Stimulated activated CD4-positive, alpha-beta T cell treated with anti-CD3 and anti-CD28 coated beads, Interleukin-2, amount 100 ng/mL, for 4 hours (primary cell): ENCODE results near the gene MAGEA9.
"Not testable (repeated sequence)": the region's sequence is repeated elsewhere in the genome, so short reads cannot be mapped to it uniquely, and the experiment has no call there.

Experiments used
- DNase-seq: peaks from one replicate; pipeline ENCODE4 v3.0.0-alpha.2; 2020; ENCODE audit warnings: low read depth

The MAGEA9 gene, protein sequence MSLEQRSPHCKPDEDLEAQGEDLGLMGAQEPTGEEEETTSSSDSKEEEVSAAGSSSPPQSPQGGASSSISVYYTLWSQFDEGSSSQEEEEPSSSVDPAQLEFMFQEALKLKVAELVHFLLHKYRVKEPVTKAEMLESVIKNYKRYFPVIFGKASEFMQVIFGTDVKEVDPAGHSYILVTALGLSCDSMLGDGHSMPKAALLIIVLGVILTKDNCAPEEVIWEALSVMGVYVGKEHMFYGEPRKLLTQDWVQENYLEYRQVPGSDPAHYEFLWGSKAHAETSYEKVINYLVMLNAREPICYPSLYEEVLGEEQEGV

DNA sequence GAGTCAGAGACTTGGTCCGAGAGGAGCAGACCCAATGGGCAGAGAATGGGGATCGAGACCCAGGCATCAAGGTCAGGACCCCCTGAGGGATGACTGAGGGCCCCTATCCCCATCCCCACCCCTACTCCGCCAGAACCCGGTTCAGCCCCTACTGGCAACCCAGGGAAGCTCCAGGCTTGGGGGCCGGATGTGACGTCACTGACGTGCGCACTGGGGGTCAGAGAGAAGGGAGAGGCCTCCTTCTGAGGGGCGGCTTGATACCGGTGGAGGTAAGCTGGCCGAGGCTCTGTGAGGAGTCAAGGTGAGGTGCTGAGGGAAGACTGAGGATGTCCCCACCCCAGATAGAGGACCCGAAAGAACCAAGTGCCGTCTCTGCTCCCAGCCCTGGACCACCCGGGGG, at the start of gene MAGEA9:
TSS of gene MAGEA9 (plus strand) at position 204 of the 400 bp plus-strand sequence. CDS start 4,281 bp downstream, outside the sequence.
- DNase-seq: not testable (repeated sequence)

DNA sequence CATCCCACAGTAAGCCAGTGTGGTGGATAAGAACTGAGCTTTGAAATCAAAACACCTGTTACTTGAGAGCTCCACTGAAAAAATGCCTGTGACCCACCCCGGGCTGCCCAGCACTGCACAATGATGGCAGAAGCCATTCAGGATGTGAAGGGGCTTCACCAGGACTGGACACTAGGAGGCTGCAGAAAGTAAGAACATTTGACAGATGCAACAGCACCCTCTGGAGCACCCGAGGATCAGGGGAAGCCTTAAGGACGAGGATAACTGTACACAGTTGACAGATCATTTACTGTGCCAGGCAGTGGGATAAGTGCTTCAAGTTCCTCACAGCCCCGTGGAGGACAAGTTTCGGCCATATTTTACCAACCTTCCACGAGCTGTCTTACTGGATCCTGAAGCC, 39.5 kb upstream of the MAGEA9 start:
- not testable (repeated sequence) for DNase-seq

DNA sequence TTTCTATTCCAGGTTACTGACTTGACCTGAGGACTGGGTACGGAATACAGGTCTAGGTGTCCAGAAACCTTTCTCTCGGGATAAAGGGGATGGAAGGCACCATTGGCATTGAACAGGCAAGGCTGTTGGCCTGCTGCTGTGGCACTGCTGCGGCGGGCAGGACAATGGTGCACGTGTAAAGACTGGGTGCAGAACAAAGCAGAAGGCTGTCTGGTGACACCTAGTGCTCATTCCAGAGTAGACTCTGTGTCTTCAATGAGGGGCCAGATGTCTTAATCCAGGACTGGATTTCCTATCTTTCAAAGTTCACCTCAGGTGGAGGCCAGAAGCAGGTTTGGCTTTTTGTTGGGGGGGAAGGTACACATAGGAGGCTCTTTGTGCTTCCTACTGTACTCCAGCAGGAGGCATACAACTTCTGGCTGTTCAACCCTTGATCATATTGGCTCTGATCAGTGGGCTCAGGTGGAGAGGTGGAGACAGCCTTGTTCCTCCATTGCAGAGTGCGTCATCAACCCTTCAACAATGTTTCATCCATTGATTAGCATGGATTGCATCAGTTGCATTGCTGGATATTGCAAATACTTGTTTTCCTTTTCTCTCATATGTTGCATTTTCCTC, 35.2 kb upstream of the MAGEA9 start:
- DNase-seq: not testable (repeated sequence)

DNA sequence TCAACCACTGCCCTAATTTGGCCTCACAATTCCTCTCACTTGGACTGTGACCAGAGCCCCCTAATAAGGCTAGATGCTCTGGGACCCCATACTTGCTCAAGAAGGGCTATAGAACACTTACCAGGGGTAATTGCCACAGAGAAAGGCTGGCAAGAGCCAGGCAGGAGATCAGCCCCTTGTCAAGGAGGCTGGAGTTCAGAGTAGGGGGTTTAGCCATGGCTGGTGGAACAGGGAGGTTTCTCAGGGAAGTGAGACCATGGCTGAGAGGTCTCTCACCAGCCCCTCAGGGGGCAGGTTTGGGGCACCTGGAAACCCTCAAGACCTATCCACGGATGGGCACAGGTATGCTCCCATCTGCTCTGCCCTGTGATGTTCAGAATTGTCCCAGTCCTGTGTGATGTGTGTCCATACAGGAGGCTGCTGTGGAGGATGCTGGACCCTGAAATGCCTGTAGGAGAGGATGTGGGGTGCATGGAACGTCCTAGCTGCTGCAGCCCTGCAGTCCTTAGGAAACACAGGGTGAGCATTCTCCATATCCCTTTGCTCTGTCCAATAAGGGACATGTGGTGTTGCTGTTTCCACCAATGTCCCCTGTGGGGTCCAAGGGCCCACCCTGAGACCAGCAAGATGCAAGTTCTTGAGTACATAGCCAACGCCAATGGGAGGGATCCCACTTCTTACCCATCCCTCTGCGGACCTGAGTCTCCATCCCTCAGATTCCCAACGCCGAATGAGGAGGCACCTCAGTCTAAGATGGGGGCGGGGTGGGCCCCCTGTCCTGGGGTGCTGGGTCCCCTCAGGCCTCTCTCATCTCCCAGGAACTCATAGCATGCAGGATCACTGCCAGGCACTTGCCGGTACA, 24.3 kb upstream of the MAGEA9 start:
- DNase-seq: no peak

DNA sequence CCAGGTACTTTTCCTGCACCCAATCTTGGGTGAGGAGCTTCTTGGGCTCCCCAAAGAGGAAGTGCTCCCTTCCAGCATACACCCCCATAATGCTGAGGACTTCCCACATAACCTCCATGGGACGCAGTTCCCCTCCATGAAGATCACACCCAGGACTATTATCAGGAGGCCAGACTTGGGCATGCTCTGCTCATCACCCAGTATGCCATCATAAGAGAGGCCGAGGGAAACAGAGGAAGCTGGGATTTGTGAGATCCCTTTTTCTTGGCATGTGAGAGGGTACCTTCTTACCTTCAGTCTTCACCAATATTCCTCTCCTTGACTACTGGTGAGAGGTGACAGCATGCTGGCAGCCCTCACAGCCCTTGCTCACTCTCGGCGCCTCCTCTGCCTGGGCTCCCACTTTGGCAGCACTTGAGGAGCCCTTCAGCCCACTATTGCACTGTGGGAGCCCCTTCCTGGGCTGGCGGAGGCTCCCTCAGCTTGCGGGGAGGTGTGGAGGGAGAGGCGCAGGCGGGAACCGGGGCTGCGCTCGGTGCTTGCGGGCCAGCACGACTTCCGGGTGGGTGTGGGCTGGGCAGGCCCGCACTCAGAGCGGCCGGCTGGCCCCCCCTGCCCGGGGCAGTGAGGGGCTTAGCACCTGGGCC, 23.5 kb upstream of the MAGEA9 start:
- DNase-seq: no peak

DNA sequence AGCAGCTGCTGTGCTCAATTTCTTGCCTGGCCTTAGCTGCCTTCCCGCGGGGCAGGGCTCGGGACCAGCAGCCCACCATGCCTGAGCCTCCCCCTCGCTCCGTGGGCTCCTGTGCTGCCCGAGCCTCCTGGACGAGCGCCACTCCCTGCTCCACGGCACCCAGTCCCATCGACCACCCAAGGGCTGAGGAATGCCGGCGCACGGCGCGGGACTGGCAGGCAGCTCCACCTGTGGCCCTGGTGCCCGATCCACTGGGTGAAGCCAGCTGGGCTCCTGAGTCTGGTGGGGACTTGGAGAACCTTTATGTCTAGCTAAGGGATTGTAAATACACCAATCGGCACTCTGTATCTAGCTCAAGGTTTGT, 23.0 kb upstream of the MAGEA9 start:
- DNase-seq: not testable (repeated sequence)

DNA sequence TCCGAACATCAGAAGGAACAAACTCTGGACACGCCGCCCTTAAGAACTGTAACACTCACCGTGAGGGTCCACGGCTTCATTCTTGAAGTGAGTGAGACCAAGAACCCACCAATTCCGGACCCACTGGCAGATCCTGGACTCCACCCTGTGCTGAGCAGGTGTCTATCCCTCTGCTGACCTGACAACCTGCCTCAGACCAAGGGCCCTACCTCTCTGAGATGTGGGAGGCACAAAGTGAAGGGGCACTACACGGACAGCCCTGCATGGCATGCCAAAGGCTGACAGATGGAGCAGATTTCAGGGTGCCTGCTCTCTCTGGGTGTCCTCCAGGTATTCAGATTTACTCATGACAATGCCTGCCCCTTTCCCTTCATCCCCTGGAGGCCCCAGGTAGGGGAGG, 21.9 kb upstream of the MAGEA9 start:
- DNase-seq: no peak

DNA sequence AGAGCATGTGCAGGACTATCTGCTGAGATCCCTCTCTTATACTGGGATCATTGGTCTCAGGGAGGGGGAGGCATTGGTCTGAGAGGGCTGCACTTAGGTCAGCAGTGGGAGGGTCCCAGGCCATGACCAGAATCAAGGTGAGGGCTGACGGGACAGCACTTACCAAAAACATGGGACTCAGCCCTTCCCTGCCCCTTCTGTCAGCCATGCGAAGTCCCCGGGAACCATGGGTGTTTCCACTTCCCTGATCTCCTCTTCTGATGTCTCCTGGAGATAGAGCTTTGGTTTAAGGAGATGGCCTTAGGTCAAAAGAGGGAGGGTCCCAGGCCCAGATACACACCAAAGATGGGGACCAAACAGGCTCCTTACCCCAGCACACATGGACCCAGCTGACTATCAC, 20.8 kb upstream of the MAGEA9 start:
- no peak for DNase-seq

DNA sequence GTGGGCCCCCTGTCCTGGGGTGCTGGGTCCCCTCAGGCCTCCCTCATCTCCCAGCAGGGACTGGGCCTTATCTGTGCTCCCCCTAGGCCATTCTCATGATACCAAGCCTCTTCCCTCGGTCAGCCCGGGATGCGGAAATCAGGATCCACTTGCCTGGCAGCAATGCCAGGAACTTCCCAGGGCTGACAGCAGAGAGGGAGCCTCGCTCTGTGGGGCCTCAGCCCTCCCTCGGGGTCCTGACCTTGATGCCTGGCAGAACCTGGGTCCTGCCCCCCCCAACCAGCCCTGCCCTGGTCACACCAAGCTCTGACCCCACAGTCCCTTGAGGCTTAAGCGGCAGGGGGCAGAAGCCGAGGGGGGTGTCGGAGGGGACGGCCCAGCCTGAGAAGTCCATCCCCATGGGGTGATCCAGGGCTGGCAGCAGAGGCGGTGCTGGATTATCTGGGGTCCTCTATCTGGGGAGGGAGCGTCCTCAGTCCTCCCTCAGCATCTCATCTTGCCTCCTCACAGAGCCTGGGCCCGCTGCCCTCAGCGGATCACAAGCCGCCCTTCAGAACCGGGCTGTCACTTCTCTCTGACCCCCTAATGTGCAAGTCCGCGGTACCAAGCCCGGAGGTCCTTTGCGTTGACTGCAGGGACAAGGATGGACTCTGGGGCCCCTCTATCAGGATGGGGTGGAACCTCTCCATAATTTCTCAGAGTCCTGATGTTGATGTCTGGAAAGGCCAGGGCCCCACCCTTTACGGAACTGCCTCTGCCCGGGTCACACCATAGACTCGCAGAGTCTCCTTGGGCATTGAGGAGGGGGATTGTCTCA, 19.7 kb upstream of the MAGEA9 start:
- DNase-seq: not testable (repeated sequence)

DNA sequence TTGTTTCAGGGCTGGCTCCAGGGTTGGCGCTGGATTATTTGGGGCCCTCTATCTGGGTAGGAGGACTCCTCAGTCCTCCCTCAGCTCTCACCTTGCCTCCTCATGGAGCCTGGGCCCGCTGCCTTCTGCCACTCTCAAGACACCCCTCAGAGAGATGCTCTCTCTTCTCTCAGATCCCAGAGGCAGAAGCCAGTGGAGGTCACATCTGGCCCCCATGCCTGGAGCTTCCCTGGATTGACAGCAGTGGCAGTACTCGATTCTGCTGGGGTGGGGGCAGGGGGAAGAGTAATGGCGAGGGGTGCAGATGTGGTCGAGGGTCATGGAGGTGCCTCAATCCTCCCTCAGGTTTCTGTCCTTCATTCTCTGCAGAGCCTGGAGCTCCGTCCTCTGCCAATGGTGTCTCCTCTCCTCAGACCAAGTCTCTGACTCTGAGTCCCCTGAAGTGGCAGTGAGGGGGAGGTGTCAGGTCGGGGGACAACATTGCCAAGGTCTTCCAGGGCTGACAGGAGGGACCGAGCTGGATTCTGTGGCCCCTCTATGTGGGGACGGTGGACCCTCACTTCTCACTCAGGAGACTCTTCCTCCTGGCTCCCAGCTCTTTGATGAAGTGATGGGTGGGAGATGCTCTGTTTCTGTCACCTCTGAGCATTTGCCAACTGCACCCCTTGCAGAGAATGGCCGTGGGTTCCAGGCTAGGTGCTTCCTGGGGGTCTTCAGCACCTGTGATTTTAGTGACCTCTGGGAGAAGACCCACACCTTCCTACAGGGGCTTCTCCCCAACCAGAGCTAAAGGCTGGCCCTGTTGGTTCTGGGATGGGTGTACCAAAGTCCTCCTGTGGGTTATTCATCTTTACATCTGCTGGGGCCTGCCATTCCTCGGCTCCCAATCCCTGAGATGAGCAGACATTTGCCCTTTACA, 18.8 kb upstream of the MAGEA9 start:
- DNase-seq: no peak

DNA sequence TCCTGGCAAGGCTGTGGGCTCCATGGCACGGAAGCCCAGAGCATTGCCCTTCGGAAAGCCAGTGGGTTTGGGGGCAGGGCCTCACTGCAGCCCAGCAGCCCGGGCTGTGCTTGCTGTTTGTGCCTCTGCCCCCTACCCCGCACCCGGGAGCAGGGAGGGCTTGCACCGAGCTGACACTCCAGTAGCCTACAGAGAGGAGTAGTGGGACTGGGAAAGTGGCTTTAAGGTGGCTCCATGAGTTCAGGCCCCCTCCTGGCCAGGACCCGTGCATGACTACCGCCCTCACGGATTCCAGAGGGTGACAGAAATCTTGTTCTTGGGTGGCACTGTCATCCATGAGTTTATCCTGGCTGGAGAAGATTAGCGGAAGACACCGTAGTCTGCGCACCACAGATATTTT, 11.4 kb upstream of the MAGEA9 start:
- DNase-seq: not testable (repeated sequence)

DNA sequence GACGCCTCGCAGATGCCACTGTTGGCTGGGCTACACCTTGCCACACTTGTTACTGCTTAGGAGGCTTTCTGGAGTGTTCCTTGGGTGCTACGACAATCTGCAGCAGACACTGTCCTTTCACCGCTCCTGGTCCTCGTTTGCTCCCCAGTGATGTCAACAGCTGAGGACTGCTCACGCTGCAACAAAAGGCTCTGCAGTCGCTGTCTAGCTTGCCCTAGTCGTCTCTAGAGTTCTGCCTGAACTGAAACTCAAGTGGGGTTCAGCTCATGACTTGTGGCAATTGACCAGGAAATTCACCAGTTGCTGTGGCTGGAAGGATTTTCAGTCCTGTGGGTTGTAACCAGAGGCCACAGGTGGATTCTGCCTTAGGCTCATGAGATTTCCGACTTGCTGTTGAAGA, 8.7 kb upstream of the MAGEA9 start:
- DNase-seq: not testable (repeated sequence)

DNA sequence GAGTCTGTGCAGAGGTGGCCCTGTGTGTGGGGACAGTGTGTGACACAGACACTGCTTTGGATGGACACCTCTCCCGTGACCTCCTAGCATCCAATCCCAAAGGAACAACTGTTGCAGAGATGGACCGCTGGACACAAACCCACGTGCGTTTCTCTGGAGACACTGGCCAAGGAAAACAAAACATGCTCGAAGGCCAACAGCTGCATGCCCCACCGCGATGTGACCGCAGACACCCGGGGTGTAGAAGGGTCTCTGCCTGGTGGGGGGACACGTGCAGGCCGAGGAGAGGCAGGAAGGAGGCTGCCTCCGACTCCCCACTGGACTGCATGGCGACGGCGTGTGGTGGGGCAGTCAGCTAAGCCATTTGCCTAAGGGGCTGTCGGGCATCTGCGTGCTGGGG, 8.0 kb upstream of the MAGEA9 start, which contains the start of gene HSFX1:
TSS of gene HSFX1 (plus strand) at position 301 of the 400 bp plus-strand sequence. CDS start 614 bp downstream, outside the sequence.
- not testable (repeated sequence) for DNase-seq

DNA sequence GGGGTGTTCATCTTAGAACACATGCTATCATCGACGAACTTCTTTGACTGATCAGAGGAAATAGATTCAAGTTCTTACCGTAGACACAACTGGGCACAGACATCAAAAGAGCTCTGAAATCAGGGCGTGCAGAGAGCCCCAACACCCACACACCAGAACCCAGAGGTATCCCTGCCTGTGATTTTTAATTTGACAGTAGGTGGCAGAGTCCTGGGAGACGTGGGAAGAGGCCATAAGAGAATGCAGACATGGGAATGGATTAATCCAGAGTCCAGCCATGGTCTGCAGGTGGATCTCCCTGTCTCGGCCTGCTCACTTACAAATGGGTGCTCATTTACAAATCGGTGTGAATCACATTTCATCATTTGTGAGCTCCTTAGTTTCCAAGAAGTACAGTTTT, 3.7 kb upstream of the MAGEA9 start:
- DNase-seq: not testable (repeated sequence)

DNA sequence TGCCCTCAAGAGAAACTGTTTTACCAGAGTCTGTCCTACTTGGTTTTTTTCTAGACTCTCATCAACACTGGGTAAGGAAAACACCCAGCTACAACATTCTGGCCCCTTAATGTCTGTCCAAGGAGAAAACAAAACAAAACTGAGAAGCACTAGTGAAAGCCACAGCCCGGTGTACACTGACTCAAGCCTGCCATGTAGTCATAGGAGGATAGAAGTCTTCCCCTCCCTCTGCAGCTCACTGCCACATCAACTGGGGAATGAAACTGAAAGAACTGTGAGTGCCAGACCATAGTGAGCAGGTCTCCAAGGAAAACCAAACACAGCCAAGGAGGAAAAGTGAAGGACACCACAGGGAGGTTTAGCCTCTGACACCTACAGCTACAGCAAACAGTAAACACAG, 13.8 kb downstream of the MAGEA9 start:
- not testable (repeated sequence) for DNase-seq

DNA sequence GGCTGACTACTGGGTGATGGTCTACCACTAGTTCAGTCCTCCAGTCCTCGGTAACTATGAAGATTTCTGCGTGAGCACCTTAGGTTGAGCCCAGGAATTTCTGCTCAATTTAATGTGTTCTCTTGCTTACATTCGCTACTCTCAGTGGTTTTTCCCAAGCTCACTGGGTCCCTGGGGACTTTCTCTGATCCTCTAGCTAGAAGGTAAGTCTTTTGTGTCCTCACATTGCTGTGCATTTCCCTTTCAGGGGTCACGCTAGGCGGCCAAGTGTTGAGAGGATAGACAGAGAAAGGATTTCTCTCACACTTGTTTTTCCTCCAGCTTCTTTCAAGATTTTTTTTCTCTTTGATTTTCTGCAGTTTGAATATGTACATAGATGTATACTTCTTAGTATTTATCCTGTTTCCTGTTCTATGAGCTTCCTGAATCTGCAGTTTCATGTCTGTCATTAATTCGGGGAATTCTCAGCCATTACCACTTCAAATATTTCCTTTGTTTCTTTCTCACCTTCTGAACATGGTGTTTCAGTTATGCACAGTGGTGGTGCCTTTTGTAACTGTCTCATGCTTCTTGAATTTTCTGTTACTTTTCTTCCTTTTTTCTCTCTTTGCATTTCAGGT, 17.5 kb downstream of the MAGEA9 start:
- DNase-seq: no peak

DNA sequence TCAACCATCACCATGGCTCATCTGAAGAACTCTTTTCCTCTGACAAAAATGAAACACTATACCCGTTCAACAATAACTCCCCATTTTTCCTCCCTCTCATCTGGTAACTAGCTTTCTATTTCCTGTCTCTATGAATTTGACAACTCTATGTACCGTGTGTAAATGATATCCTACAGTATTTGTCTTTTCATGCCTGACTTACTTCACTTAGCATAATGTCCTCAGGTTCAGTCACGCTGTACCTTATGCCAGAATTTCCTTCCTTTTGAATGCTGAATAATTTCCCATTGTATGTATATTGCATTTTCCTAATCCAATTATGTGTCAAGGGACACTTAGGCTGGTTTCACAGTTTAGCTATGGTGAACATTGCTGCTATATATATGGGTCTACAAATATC, 18.2 kb downstream of the MAGEA9 start:
- no peak for DNase-seq

DNA sequence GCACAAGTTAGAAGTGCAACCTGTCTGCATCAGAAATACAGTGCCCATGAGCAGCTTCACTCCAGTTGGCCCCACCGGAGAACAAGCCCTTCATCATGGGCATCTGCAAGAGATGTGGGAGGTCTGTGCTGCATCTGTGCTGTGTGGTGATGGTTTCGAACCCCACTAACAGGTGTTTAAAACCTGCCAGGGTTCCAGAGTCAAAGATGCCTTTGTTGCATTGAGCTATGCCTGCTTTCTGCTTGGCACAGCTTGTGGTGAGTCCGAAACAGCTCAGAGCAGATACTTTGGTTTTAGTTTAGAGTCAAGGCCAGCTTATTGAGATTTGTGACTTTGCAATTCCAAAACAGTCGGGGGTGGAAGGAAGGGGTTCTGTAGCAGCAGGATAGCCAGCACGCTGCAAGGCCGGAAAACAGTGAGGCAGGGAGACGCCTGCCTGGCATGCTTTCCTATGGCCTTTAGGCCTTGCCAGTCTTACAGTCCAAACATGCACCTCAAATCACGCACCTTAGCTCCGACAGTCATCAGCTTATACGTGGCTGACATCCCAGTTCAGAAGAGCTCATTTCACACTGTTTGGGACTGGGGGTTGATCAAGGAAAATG, 21.8 kb downstream of the MAGEA9 start:
- no peak for DNase-seq

DNA sequence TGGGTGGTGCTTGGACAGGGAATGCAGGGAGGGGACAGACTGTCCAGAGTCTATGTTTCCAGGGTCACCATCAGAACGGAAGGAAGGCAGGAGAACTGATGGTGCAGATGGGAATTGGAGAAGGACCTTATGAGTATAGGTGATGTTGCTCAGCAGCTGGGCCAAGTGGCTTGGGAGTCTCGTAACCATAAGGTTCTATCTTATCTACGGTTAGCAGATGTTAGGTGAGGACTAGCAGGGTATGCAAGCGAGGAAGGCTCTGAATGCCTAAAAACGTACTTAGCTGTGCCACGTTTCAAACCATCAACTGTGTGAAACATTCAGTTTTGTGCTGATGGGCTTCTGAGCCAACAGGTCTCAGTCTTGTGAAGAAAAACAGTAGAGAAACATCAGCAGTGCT, 22.4 kb downstream of the MAGEA9 start:
- DNase-seq: no peak
